Esophagus squamous epithelium (tissue), 4 donors: Measurements from ENCODE around the gene MPP4.

Experiments
- POLR2A ChIP-seq, 4 donors: fragments of 450-650 bp; IDR thresholded peaks; one replicate each; pipeline ENCODE4 v1.6.1; 2017; ENCODE audit warnings: antibody characterized with exemption in 4 of 4, mild to moderate bottlenecking in 4 of 4, moderate library complexity in 3 of 4
- TF ChIP-seq, protein P1 (sequence below), 6 experiments: fragments of 450-650 bp in 4 of 6; fragments of 200-600 bp in 2 of 6; sonication (generic) in 2 of 6; IDR thresholded peaks; one replicate each; pipeline ENCODE4 v1.5.1; 2016 to 2019; ENCODE audit warnings: antibody characterized with exemption in 6 of 6, mild to moderate bottlenecking in 4 of 6, moderate library complexity in 4 of 6

DNA sequence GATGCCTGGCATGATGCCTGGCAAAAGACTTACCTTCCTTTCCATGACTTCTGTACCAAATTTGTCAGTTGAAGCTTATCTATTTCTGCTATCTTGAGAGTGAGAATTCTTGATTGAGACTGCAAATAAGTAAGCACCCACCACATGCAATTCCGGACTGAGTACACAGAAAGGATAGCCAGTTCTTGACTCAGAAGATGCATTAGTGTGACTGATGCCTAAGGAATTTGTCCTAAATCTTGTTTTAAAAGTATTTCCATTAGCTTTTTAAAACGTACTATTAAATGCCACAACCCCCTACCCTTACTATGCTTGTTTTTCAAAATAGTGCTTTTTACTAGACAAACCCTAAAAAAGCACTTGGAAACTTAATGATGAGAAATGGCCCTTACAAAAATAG is 545 bp downstream of the MPP4 start:
- TF ChIP-seq, protein P1, sequence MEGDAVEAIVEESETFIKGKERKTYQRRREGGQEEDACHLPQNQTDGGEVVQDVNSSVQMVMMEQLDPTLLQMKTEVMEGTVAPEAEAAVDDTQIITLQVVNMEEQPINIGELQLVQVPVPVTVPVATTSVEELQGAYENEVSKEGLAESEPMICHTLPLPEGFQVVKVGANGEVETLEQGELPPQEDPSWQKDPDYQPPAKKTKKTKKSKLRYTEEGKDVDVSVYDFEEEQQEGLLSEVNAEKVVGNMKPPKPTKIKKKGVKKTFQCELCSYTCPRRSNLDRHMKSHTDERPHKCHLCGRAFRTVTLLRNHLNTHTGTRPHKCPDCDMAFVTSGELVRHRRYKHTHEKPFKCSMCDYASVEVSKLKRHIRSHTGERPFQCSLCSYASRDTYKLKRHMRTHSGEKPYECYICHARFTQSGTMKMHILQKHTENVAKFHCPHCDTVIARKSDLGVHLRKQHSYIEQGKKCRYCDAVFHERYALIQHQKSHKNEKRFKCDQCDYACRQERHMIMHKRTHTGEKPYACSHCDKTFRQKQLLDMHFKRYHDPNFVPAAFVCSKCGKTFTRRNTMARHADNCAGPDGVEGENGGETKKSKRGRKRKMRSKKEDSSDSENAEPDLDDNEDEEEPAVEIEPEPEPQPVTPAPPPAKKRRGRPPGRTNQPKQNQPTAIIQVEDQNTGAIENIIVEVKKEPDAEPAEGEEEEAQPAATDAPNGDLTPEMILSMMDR (IDR thresholded peaks at IDR 0.05) = no peak
- no peak for TF ChIP-seq POLR2A (IDR thresholded peaks at IDR 0.05)
